GM13976 (cell line): Measurements from ENCODE around the gene OR51E2.
"Not testable (repeated sequence)": the region's sequence is repeated elsewhere in the genome, so short reads cannot be mapped to it uniquely, and the experiment has no call there.

ENCODE experiments used
- DNase-seq: peaks from one replicate; pipeline ENCODE4 v3.0.0; 2012; ENCODE audit warnings: low spot score
- CTCF ChIP-seq: IDR thresholded peaks from 2 replicates; pipeline ENCODE4 v1.5.1; 2012; ENCODE audit warnings: borderline replicate concordance, mild to moderate bottlenecking; ENCODE audit not compliant: insufficient read depth; ENCODE audit errors: extremely low read depth, missing control alignments, control extremely low read depth
- in situ Hi-C: fragments of 300-500 bp; cut with MboI; formaldehyde crosslinking; loops from one replicate; pipeline ENCODE4 v1.12.0; 2022; ENCODE audit warnings: low sequenced_read_pairs, mixed read lengths, inconsistent platforms; ENCODE audit not compliant: unreplicated experiment

OR51E2 gene, protein sequence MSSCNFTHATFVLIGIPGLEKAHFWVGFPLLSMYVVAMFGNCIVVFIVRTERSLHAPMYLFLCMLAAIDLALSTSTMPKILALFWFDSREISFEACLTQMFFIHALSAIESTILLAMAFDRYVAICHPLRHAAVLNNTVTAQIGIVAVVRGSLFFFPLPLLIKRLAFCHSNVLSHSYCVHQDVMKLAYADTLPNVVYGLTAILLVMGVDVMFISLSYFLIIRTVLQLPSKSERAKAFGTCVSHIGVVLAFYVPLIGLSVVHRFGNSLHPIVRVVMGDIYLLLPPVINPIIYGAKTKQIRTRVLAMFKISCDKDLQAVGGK

GRCh38 chr11:4697585-4697984 is at the start of gene OR51E2:
TSS of gene OR51E2 (minus strand) at chr11:4697853. CDS start at chr11:4682711, 15,142 bp downstream.
- in situ Hi-C loops, result no loop called here
- no peak for DNase-seq
- no peak for TF ChIP-seq CTCF

GRCh38 chr11:4740735-4741134 is 43.1 kb upstream of the OR51E2 start:
- in situ Hi-C loops, result no loop called here
- no peak for DNase-seq
- TF ChIP-seq CTCF, result no peak

DNA sequence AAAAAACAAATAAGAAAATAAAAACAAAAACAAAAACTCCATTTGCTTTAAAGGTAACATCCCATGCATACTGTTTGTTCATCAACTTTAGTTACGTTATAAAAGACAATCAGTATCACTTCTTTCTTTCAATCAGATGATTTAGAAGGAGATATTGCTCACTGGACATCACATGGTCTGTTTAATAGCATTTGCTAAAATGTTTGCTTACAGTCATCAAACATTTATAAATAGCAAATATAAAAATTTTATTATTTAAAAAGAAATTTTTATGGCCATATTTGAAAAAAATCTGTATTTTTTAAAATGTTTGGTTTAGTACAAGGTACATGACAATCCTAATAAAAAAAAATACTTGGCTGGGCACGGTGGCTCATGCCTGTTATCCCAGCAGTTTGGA is 29.5 kb upstream of the OR51E2 start:
- DNase-seq, result no peak
- no peak for TF ChIP-seq CTCF
- in situ Hi-C loops, result no loop called here

GRCh38 chr11:4722616-4723534 is 25.2 kb upstream of the OR51E2 start:
- in situ Hi-C loops, DNase-seq: not testable (repeated sequence)

DNA sequence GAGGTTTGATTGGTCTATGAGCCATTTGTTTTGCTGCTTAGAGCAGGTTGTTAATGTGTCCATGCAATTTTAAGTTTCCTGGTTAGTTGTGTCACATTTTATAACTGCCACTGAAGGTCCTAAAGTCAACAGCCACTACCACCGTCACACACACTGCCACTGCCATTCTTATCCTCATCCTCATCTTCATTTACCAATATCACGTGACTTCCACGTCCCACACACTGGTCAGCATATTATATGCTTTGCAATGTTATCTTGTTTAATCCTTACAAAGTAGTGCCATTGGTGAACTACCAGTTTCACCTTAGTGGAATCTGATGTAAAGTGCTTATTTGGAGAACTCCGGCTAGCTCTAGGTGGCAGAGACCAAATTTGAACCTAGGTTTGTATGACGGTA is 16.6 kb upstream of the OR51E2 start:
- TF ChIP-seq CTCF, result no peak

DNA sequence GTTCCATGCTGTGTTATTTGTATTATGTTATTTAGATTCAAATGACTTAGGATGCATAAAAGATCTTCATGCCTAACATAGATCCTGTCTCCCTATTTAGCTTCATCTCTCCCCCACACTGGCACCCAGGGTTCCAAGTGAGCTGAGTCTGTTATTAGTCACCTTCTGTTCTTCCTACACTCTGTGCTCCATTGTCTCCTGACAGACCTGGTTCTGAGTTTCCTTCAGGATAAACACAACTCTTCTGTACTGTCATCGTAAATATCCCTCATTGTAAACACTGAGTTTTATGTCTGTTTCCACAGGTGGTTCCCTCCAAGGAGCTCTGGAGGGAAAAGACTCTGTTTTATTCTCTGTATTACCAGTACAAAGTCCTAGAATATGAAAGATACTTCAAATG is 15.6 kb upstream of the OR51E2 start:
- DNase-seq, result no peak
- no peak for TF ChIP-seq CTCF
- in situ Hi-C loops, result no loop called here

More for the DNA sequence above, 16.6 kb upstream of the OR51E2 start:
- DNase-seq, result no peak
- in situ Hi-C loops, result no loop called here
